DOHH2 (cell line): Measurements from ENCODE around the gene PARM1.

ENCODE experiments used
- CTCF ChIP-seq: fragments of 200-600 bp; sonication (generic); IDR thresholded peaks from one replicate; pipeline ENCODE4 v1.5.1; 2014; ENCODE audit warnings: antibody characterized with exemption, mild to moderate bottlenecking, low read depth, low read length; ENCODE audit not compliant: poor library complexity, severe bottlenecking
- EZH2phosphoT487 ChIP-seq: fragments of 200-600 bp; sonication (generic); IDR thresholded peaks from 2 replicates; pipeline ENCODE4 v1.6.1; 2017; ENCODE audit warnings: borderline replicate concordance, mild to moderate bottlenecking, antibody characterized with exemption, low read length, moderate library complexity, mixed read lengths

- TF ChIP-seq CTCF: no peak
- no peak for TF ChIP-seq EZH2phosphoT487
These were observed 20.7 kb downstream of the PARM1 start for GRCh38 chr4:74953647-74954046.
